Hepatocyte (in vitro differentiated cells): ENCODE results near the gene LAMA1.

Experiments
- EZH2 ChIP-seq: fragments of 200-600 bp; sonication (generic); IDR thresholded peaks from 2 replicates; pipeline ENCODE4 v1.6.1; 2016; ENCODE audit warnings: antibody characterized with exemption, mild to moderate bottlenecking, borderline replicate concordance
- EZH2phosphoT487 ChIP-seq: fragments of 200-600 bp; sonication (generic); IDR thresholded peaks from one replicate; pipeline ENCODE4 v1.6.1; 2018; ENCODE audit warnings: antibody characterized with exemption, mild to moderate bottlenecking, low read depth, moderate library complexity; ENCODE audit not compliant: unreplicated experiment, severe bottlenecking
- TF ChIP-seq, protein P1 (sequence below): fragments of 200-600 bp; sonication (generic); IDR thresholded peaks from 2 replicates; pipeline ENCODE4 v1.5.1; 2016; ENCODE audit warnings: antibody characterized with exemption, mild to moderate bottlenecking; ENCODE audit not compliant: poor library complexity

DNA sequence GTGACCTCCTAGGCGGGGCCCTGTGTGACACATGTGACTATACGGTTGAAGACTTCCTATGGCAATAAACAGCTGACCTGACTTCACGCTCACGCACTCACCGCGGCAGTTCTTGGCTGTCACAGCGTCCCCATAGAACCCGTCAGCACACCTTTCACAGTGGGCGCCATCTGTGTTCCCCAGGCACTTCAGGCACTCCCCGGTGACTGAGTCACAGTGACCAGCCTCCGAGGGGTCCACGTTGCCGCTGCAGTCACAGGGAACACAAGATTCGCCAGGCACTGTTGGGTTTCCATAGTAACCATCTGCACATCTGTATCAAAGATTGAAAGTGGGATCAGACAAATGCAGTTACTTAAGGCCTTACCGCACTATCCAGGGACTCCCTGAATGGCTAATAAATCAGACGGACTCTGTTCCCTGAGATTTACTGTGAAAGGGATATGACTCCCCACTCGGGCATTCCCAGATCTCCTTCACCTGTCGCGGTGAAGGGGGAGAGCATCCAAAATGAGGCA lies 94.5 kb downstream of the LAMA1 start:
- no peak for TF ChIP-seq EZH2
- TF ChIP-seq, protein P1, sequence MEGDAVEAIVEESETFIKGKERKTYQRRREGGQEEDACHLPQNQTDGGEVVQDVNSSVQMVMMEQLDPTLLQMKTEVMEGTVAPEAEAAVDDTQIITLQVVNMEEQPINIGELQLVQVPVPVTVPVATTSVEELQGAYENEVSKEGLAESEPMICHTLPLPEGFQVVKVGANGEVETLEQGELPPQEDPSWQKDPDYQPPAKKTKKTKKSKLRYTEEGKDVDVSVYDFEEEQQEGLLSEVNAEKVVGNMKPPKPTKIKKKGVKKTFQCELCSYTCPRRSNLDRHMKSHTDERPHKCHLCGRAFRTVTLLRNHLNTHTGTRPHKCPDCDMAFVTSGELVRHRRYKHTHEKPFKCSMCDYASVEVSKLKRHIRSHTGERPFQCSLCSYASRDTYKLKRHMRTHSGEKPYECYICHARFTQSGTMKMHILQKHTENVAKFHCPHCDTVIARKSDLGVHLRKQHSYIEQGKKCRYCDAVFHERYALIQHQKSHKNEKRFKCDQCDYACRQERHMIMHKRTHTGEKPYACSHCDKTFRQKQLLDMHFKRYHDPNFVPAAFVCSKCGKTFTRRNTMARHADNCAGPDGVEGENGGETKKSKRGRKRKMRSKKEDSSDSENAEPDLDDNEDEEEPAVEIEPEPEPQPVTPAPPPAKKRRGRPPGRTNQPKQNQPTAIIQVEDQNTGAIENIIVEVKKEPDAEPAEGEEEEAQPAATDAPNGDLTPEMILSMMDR = no peak
- TF ChIP-seq EZH2phosphoT487 = no peak
